Tracheal epithelial cell (primary cell): Measurements from ENCODE around the gene TSPAN11. TPM values are rescaled to one million over a fixed set of nuclear protein-coding genes. Genes with fewer than 3 reads are reported as not detected.

ENCODE experiments used
- total RNA-seq: library from RNA; depleted of rRNA; stranded (reverse); fragments of >200 nt; gene quantifications from 2 replicates; pipeline ENCODE4 v1.2.1, GENCODE V29; 2014

The TSPAN11 gene
- total RNA-seq, result under 0.01 TPM in 2 replicates

GRCh38 chr12:30926243-30927221, at the start of gene TSPAN11:
TSPAN11 (plus strand) TSS chr12:30926748; CDS start chr12:30953992, 27,244 bp downstream.

Other genes starting within 250 kb of the TSPAN11 start
- 21.9 and 23.0 TPM in 2 replicates for gene IPO8, start 230.9 kb upstream of the TSPAN11 start, total RNA-seq
- 19.6 and 35.4 TPM in 2 replicates for gene CAPRIN2, start 171.8 kb upstream of the TSPAN11 start, total RNA-seq
- gene DDX11, start 147.1 kb downstream of the TSPAN11 start, total RNA-seq, result 13.3 and 20.9 TPM in 2 replicates